Measurements from ENCODE around the gene ZBTB12.

GRCh38 chr6:31875877-31876276, 26.0 kb downstream of the ZBTB12 start:
- TF ChIP-seq EP300 (IDR thresholded peaks at IDR 0.05) (no peak), POLR2A (IDR thresholded peaks at IDR 0.05) (no peak)
